GM23338 (cell line): Measurements from ENCODE around the gene CTDSP2. TPM values are rescaled to one million over a fixed set of nuclear protein-coding genes. Genes with fewer than 3 reads are reported as not detected.
"Not testable (repeated sequence)": the region's sequence is repeated elsewhere in the genome, so short reads cannot be mapped to it uniquely, and the experiment has no call there.

Experiments
- ATAC-seq: fragments of 200-7000 bp; cut with Tn5 transposase; 3 replicates; pipeline ENCODE4 v1.9.1; 2020
- DNase-seq: peaks from one replicate; pipeline ENCODE4 v3.0.0-alpha.2; 2015; ENCODE audit warnings: low spot score
- H2AFZ ChIP-seq: fragments of 200-600 bp; sonication (generic); 2 replicates; pipeline ENCODE4 v1.8.0; 2016; ENCODE audit warnings: antibody characterized with exemption, mild to moderate bottlenecking, moderate library complexity
- H3F3A ChIP-seq: fragments of 200-600 bp; sonication (generic); replicated peaks from 2 replicates; pipeline ENCODE4 v1.8.0; 2017; ENCODE audit warnings: antibody characterized with exemption, mixed run types, low read depth
- H3K27ac ChIP-seq: fragments of 200-600 bp; sonication (generic); 2 replicates; pipeline ENCODE4 v1.6.1; 2016; ENCODE audit warnings: low read depth
- H3K27me3 ChIP-seq: fragments of 200-600 bp; sonication (generic); 2 replicates; pipeline ENCODE4 v1.8.0; 2016; ENCODE audit warnings: mild to moderate bottlenecking, mixed run types, moderate library complexity; ENCODE audit not compliant: insufficient read depth
- H3K36me3 ChIP-seq: fragments of 200-600 bp; sonication (generic); 2 replicates; pipeline ENCODE4 v1.8.0; 2016; ENCODE audit warnings: mild to moderate bottlenecking; ENCODE audit not compliant: insufficient read depth
- H3K4me1 ChIP-seq: fragments of 200-600 bp; sonication (generic); 2 replicates; pipeline ENCODE4 v1.8.0; 2016; ENCODE audit warnings: mild to moderate bottlenecking, moderate library complexity; ENCODE audit not compliant: insufficient read depth
- H3K4me2 ChIP-seq: fragments of 200-600 bp; sonication (generic); 2 replicates; pipeline ENCODE4 v1.7.1; 2017; ENCODE audit warnings: mixed run types
- H3K4me3 ChIP-seq: fragments of 200-600 bp; sonication (generic); 2 replicates; pipeline ENCODE4 v1.6.1; 2016; ENCODE audit warnings: mixed run types
- H3K79me2 ChIP-seq: fragments of 200-600 bp; sonication (generic); replicated peaks from 2 replicates; pipeline ENCODE4 v1.8.0; 2017; ENCODE audit warnings: mild to moderate bottlenecking; ENCODE audit not compliant: insufficient read depth
- H3K9me2 ChIP-seq: fragments of 200-600 bp; sonication (generic); 2 replicates; pipeline ENCODE4 v1.8.0; 2017; ENCODE audit not compliant: insufficient read depth
- H4K20me1 ChIP-seq: fragments of 200-600 bp; sonication (generic); replicated peaks from 2 replicates; pipeline ENCODE4 v1.8.0; 2017; ENCODE audit warnings: mild to moderate bottlenecking; ENCODE audit not compliant: insufficient read depth
- H3K27ac Mint-ChIP-seq: 2 replicates; pipeline ENCODE4 v1.8.0; 2020; ENCODE audit warnings: inconsistent platforms, mild to moderate bottlenecking, moderate library complexity, mixed read lengths
- H3K27me3 Mint-ChIP-seq: 3 replicates; pipeline ENCODE4 v1.8.0; 2022; ENCODE audit warnings: low read depth, mild to moderate bottlenecking, moderate library complexity, mixed read lengths, inconsistent platforms; ENCODE audit not compliant: insufficient read depth, poor library complexity
- H3K36me3 Mint-ChIP-seq: 3 replicates; pipeline ENCODE4 v1.8.0; 2021; ENCODE audit warnings: low read depth, mild to moderate bottlenecking, inconsistent platforms, moderate library complexity, mixed read lengths
- H3K4me1 Mint-ChIP-seq: 3 replicates; pipeline ENCODE4 v1.8.0; 2020; ENCODE audit warnings: mild to moderate bottlenecking, inconsistent platforms, mixed read lengths
- H3K4me3 Mint-ChIP-seq: 3 replicates; pipeline ENCODE4 v1.8.0; 2021; ENCODE audit warnings: moderate library complexity, mild to moderate bottlenecking, inconsistent platforms, mixed read lengths
- H3K9me3 Mint-ChIP-seq: 3 replicates; pipeline ENCODE4 v1.8.0; 2020; ENCODE audit warnings: moderate library complexity, mild to moderate bottlenecking, inconsistent platforms, mixed read lengths
- polyA plus RNA-seq: library from polyadenylated mRNA; unstranded; fragments of >200 nt; fragmentation: Nextera tagmentation; extraction: Ambion mirVana; gene quantifications from 2 replicates; pipeline ENCODE4 v1.2.1, GENCODE V29; 2016
- total RNA-seq: library from RNA; depleted of rRNA; stranded (reverse); fragments of >200 nt; shearing (Covaris generic); gene quantifications from 2 replicates; pipeline ENCODE4 v1.2.3, GENCODE V29; 2014
- TF ChIP-seq, protein P1 (sequence below): fragments of 250-450 bp; sonication (Bioruptor Pico); IDR thresholded peaks from 2 replicates; pipeline ENCODE4 v1.5.0; 2020; ENCODE audit warnings: mild to moderate bottlenecking, moderate library complexity
- TF ChIP-seq, protein P2 (sequence below), 2 experiments: fragments of 200-600 bp in 1 of 2; sonication (generic) in 1 of 2; conservative IDR thresholded peaks; 2 replicates each; pipeline versions ENCODE4 v1.5.1 to v1.6.1; 2016 to 2017; ENCODE audit warnings: antibody characterized with exemption in 2 of 2, low read depth in 2 of 2, mild to moderate bottlenecking in 2 of 2, moderate library complexity in 1 of 2

The CTDSP2 gene
- total and polyA plus RNA-seq, 2 experiments from 2014 or later: 22.8 to 81.9 TPM

DNA sequence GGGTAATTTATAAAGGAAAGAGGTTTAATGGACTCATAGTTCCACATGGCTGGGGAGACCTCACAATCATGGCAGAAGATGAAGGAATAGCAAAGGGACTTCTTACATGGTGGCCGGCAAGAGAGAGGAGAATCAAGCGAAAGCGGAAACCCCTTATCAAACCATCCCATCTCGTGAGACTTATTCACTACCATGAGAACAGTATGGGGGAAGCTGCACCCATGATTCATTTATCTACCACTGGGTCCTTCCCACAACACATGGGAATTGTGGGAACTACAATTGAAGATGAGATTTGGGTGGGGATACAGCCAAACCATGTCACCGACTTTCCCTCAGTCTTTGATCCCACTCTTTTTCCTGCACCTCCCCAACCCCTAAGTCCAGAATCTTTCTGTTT, 12.6 kb upstream of the CTDSP2 start (continued):
- TF ChIP-seq, protein P1, sequence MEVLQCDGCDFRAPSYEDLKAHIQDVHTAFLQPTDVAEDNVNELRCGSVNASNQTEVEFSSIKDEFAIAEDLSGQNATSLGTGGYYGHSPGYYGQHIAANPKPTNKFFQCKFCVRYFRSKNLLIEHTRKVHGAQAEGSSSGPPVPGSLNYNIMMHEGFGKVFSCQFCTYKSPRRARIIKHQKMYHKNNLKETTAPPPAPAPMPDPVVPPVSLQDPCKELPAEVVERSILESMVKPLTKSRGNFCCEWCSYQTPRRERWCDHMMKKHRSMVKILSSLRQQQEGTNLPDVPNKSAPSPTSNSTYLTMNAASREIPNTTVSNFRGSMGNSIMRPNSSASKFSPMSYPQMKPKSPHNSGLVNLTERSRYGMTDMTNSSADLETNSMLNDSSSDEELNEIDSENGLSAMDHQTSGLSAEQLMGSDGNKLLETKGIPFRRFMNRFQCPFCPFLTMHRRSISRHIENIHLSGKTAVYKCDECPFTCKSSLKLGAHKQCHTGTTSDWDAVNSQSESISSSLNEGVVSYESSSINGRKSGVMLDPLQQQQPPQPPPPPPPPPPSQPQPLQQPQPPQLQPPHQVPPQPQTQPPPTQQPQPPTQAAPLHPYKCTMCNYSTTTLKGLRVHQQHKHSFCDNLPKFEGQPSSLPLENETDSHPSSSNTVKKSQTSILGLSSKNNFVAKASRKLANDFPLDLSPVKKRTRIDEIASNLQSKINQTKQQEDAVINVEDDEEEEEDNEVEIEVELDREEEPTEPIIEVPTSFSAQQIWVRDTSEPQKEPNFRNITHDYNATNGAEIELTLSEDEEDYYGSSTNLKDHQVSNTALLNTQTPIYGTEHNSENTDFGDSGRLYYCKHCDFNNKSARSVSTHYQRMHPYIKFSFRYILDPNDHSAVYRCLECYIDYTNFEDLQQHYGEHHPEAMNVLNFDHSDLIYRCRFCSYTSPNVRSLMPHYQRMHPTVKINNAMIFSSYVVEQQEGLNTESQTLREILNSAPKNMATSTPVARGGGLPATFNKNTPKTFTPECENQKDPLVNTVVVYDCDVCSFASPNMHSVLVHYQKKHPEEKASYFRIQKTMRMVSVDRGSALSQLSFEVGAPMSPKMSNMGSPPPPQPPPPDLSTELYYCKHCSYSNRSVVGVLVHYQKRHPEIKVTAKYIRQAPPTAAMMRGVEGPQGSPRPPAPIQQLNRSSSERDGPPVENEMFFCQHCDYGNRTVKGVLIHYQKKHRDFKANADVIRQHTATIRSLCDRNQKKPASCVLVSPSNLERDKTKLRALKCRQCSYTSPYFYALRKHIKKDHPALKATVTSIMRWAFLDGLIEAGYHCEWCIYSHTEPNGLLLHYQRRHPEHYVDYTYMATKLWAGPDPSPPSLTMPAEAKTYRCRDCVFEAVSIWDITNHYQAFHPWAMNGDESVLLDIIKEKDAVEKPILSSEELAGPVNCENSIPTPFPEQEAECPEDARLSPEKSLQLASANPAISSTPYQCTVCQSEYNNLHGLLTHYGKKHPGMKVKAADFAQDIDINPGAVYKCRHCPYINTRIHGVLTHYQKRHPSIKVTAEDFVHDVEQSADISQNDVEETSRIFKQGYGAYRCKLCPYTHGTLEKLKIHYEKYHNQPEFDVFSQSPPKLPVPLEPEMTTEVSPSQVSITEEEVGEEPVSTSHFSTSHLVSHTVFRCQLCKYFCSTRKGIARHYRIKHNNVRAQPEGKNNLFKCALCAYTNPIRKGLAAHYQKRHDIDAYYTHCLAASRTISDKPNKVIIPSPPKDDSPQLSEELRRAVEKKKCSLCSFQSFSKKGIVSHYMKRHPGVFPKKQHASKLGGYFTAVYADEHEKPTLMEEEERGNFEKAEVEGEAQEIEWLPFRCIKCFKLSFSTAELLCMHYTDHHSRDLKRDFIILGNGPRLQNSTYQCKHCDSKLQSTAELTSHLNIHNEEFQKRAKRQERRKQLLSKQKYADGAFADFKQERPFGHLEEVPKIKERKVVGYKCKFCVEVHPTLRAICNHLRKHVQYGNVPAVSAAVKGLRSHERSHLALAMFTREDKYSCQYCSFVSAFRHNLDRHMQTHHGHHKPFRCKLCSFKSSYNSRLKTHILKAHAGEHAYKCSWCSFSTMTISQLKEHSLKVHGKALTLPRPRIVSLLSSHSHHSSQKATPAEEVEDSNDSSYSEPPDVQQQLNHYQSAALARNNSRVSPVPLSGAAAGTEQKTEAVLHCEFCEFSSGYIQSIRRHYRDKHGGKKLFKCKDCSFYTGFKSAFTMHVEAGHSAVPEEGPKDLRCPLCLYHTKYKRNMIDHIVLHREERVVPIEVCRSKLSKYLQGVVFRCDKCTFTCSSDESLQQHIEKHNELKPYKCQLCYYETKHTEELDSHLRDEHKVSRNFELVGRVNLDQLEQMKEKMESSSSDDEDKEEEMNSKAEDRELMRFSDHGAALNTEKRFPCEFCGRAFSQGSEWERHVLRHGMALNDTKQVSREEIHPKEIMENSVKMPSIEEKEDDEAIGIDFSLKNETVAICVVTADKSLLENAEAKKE (CRISPR knock-in tag): no peak
- TF ChIP-seq, protein P2, sequence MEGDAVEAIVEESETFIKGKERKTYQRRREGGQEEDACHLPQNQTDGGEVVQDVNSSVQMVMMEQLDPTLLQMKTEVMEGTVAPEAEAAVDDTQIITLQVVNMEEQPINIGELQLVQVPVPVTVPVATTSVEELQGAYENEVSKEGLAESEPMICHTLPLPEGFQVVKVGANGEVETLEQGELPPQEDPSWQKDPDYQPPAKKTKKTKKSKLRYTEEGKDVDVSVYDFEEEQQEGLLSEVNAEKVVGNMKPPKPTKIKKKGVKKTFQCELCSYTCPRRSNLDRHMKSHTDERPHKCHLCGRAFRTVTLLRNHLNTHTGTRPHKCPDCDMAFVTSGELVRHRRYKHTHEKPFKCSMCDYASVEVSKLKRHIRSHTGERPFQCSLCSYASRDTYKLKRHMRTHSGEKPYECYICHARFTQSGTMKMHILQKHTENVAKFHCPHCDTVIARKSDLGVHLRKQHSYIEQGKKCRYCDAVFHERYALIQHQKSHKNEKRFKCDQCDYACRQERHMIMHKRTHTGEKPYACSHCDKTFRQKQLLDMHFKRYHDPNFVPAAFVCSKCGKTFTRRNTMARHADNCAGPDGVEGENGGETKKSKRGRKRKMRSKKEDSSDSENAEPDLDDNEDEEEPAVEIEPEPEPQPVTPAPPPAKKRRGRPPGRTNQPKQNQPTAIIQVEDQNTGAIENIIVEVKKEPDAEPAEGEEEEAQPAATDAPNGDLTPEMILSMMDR (conservative IDR thresholded peaks at IDR 0.05; ENCODE audit: low read depth in 2 of 2): no peak

DNA sequence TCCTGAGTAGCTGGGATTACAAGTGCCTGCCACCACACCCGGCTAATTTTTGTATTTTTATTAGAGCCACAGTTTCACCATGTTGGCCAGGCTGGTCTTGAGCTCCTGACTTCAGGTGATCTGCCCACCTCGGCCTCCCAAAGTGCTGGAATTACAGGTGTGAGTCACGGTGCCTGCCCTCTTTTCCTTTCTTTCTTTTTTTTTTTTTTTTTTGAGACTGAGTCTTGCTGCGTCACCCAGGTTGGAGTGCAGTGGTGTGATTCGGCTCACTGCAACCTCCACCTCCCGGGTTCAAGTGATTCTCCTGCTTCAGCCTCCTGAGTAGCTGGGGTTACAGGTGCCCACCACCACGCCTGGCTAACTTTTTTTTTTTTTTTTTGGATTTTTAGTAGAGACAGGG, 11.6 kb upstream of the CTDSP2 start:
- not testable (repeated sequence) for H3K9me2 ChIP-seq, H3K4me3 ChIP-seq, H3K4me3 Mint-ChIP-seq, H3K36me3 Mint-ChIP-seq, H3F3A ChIP-seq, H3K36me3 ChIP-seq, H2AFZ ChIP-seq, H3K27ac ChIP-seq, DNase-seq, H3K27ac Mint-ChIP-seq, ATAC-seq, H3K27me3 ChIP-seq, H3K79me2 ChIP-seq, H3K27me3 Mint-ChIP-seq, H3K9me3 Mint-ChIP-seq, H4K20me1 ChIP-seq, H3K4me2 ChIP-seq
- H3K4me1 ChIP-seq: peaks cover 15% of the 10 kb centered on the region
- H3K4me1 Mint-ChIP-seq: peaks cover 20% of the 10 kb centered on the region
